Skin epidermis (tissue), 12 donors: ENCODE results near the gene HMCN2.
A peak's percentile ranks its signal among the peaks of the same experiment; 100 is the strongest.
"Not testable (repeated sequence)": the region's sequence is repeated elsewhere in the genome, so short reads cannot be mapped to it uniquely, and the experiment has no call there.

Experiments
- H3K27ac ChIP-seq, 21 experiments: fragments of 200-600 bp; sonication (generic) in 11 of 21; one replicate each; pipeline ENCODE4 v1.5.0; 2020; ENCODE audit warnings: mild to moderate bottlenecking in 3 of 21, inconsistent platforms in 2 of 21, moderate library complexity in 2 of 21
- H3K4me3 ChIP-seq, 7 experiments: fragments of 200-600 bp; sonication (generic) in 2 of 7; one replicate each; pipeline ENCODE4 v1.5.0; 2020; ENCODE audit warnings: inconsistent platforms in 2 of 7, mild to moderate bottlenecking in 2 of 7, moderate library complexity in 1 of 7

Gene HMCN2

DNA sequence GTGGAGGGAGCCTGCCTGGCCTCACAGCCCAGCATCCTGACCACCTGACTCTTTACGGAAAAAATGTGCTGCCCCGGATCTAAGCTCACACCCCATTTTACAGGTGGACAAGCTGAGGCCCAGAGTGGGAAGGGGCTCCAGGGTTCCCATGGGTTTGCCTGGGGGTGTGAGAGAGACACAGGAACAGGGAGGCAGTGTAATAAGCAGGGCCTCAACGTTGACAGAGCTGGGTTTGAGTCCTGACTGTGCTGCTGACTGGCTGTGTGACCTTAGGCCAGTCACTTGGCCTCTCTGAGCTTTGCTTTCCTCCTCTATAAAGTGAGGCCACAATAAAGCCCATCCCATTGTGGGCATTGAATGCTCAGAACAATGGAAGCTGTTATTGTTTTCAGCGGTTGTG is 73.7 kb downstream of the HMCN2 start:
- Histone ChIP-seq H3K4me3 (no peak overlapping the region), H3K27ac (no peak overlapping the region)

DNA sequence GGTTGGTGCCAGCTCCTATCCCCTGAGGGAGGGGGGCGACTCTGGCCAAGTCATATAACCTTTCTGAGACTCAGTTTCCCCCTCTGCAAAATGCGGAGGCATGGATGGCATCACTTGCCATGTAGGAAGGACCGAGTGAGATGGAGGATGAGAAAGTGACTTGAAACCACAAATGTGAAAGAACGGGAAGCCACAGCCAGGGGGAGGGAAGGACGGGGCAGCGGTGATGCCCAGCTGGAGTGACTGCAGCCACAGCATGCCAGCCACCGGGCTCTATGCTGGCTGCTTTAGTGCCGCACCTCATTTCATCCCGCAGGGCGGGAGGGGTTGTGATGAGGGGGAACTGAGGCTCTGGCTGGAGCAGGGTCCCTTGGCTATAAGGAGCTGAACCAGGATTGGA is 74.5 kb downstream of the HMCN2 start:
- Histone ChIP-seq H3K27ac (no peak overlapping the region), H3K4me3 (no peak overlapping the region)

DNA sequence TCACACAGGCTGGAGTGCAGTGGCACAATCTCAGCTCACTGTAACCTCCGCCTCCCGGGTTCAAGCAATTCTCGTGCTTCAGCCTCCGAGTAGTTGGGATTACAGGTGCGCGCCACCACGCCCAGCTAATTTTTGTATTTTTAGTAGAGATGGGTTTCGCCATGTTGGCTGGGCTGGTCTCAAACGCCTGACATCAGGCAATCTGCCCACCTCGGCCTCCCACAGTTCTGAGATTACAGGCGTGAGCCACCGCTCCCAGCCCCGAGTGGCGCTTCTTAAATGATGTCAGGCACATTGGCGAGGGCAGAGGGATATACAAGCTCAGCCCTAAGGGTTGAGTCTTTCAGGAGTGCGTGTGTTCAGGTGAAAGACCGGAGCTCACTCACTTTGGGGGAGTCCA is 75.0 kb downstream of the HMCN2 start:
- not testable (repeated sequence) for H3K27ac ChIP-seq, H3K4me3 ChIP-seq

DNA sequence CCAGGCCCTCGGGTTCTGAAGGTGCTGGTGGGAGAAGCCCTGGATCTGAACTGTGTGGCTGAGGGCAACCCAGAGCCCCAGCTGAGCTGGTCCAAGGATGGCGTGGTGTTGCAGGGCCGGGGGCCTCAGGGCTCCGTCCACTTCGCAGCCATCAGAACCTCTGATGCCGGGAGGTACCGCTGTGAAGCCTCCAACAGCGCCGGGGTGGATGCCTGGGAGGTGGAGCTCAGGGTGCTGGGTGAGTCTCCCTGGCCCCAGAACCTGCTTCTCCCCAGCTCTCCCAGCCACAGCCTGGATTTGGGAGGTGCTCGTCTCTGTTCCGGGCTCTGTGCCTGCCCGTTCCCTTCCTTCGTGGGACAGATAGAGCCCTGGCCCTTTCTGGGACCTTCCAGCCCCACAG is 75.6 kb downstream of the HMCN2 start:
- Histone ChIP-seq H3K27ac (no peak overlapping the region), H3K4me3 (no peak overlapping the region)

DNA sequence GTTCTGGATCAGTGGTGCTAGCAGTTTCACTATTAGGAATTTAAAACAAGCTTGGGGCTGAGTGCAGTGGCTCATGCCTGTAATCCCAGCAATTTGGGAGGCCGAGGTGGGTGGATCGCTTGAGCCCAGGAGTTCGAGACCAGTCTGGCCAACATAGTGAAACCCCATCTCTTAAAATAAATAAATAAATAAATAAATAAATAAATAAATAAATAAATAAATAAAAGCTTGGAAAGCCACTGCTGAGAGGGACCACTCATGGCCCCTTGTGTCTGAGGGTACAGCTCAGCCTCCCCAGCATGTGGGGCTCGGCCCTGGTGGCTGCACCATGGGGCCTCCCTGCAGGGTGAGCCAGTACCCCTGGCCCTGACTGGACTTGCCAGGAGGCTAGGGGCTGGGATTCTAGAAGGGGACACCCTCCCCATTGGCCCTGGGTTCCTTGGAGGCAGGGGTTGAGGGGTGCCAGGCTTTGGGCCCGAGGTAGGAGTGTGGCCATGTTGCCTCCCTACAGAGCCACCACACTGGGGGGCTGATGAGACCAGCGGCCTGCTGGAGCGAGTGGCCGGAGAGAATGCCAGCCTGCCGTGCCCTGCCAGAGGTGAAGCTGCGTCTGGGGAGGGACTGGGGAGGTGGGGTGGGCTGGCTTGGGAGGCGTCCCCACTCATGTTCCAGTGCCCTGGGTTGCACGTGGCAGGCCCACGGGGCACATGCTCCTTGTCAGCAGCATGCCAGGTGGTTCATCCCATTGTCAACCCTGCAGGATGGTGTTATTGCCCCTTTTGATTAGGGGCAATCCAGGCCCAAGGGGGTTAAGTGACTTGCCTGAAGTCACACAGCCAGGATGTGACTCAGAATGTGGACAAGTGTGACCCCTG is 76.5 kb downstream of the HMCN2 start:
- Histone ChIP-seq H3K27ac (no peak overlapping the region), H3K4me3 (no peak overlapping the region)

DNA sequence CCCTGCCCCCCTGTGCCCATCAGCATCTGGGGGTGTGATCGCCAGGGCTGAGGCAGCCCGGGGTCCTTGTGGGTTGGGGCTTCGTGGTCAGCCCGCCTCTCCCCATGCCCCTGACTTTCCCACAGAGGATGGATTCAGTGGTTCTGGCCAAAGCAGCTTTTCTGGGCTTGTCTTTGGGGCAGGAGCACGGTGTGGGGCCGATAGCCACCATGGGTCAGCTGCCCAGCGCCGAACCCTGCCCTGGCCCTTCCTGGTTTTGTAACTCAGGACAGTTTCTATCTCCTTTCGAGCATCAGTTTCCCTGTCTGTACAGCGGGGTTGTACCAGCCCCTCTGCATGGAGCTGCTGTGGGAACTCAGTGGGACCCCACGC is 77.1 kb downstream of the HMCN2 start:
- H3K4me3 ChIP-seq, result no peak overlapping the region
- no peak overlapping the region for H3K27ac ChIP-seq

DNA sequence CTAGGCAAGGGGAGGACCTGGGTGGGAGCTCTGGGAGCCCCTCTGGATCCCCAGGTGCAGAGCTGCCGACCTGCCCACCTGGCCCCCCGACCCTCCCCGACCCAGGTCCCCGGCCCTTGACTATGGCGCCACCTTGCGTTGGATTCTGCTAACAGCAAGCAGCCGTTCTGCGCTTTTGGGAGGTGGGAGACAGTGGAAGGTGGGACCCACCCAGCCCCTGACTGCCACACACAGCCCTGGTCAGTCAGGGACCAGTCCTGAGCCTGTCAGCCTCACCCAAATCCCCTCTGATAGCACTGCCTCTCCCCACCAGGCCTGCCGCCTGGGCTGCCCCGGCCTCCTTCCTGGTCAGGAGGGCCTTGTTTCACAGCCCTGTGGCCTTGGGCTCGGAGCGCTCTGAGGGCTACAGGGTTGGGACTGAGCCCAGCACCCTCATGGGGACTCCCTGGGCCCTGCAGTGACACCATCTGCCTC is 77.9 kb downstream of the HMCN2 start:
- Histone ChIP-seq H3K27ac (no peak overlapping the region), H3K4me3 (no peak overlapping the region)

DNA sequence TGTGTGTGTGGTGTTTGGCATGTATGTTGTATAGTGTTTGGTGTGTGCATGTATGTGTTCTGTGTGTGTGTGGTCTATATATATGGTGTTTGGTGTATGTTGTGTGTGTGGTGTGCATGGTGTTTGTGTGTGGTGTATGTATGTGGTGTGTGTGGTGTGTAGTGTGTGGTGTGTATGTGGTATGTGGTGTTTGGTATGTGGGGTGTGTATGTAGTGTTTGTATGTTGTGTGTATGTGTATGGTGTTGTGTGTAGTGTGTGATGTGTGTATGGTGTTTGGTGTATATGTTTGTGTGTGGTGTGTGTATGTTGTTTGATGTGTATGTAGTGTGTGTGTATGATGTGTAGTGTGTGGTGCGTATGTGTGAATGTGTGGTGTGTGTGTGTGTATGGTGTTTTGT is 78.8 kb downstream of the HMCN2 start:
- H3K27ac ChIP-seq, result no peak overlapping the region
- no peak overlapping the region for H3K4me3 ChIP-seq

DNA sequence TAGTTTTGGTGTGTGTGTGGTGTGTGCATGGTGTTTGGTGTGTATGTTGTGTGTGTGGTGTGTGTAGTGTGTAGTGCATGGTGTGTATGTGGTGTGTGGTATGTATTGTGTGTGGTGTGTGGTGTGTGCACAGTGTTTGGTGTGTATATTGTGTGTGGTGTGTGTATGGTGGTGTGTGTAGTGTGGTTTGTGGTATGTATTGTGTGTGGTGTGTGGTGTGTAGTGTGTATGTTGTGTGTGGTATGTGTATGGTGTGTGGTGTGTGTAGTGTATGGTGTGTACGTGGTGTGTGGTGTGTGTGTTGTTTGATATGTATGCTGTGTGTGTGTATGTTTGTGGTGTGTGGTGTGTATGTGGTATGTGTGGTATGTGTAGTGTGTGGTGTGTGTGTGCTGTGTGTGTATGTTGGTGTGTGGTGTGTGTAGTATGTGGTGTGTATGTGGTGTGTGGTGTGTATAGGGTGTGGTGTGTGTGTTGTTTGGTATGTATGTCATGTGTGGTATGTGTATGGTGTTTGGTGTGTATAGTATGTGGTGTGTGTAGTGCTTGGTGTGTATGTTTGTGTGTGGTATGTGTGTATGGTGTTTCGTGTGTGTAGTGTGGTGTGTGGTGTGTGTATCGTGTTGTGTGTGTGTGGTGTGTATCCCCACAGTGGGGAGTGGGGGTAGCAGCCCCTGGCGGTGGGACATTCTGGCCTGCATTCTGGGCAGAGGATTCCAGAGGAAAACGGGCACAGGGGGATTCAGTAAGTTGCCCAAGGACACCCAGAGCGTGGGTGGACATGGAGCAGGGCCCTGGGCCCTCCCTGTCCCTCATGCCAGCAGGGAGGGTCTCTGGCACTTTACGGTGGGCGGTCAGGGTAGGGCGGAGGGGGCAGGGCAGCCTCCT is 79.7 kb downstream of the HMCN2 start:
- no peak overlapping the region for H3K27ac ChIP-seq

DNA sequence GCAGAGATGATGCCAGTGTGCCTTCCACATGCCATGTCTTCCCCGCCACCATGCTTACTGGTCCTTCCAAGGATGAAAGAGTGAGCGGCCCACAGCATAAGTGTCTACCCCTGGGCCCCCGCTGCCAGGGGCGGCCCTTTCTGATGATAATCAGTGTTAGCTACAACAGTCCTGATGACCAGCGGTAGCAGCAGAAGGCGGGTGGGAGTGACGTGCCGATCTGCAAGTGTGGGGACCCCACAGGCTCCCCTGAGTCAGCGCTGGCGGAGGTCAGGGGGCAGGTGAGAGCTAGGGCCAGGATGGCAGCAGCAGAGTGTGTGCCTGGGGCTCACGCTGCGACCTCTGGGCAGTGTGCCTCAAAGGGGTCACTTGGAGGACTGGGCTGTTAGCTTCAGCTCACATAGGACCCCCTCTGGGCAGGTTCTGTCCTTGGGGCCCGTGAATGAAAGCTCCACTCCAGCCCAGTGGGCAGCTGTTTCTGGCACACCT is 80.4 kb downstream of the HMCN2 start:
- Histone ChIP-seq H3K4me3 (no peak overlapping the region), H3K27ac (no peak overlapping the region)

More for the DNA sequence above, 79.7 kb downstream of the HMCN2 start:
- no peak overlapping the region for H3K4me3 ChIP-seq

DNA sequence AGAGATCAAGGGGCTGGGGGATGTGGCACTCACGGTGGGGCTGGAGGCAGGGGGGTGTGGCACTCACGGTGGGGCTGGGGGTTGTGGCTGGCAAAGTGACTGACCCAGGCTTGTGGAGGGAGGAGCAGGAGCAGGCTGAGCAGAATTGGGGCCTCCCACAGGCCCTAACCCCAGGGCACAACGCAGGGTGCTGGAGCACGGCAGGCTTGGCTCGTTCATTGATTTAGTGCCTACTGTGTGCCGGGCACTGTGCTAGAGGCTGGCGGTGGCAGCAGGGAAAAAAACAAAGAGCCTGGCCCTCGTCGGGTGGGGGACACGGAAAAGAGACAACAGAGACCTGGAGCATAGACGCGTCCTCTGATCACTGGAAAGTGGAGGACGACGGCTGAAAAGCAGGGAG is 80.9 kb downstream of the HMCN2 start:
- Histone ChIP-seq H3K27ac (no peak overlapping the region), H3K4me3 (no peak overlapping the region)

DNA sequence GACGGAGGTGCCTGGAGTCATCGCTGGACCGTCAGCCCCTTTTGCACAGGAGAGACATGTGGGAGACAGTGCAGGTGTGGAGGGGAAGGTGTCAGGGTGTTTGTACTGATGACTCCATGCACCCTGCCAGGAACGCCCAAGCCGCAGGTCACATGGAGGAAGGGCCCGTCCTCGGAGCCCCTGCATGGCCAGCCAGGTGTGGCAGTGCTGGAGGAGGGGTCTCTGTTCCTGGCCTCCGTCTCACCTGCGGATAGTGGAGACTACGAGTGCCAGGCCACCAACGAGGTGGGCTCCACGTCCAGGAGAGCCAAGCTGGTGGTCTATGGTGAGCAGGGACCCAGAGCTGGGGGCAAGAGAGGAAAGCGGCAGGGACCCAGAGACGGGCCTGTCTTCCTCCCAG is 81.5 kb downstream of the HMCN2 start:
- Histone ChIP-seq H3K4me3 (no peak overlapping the region), H3K27ac (no peak overlapping the region)

DNA sequence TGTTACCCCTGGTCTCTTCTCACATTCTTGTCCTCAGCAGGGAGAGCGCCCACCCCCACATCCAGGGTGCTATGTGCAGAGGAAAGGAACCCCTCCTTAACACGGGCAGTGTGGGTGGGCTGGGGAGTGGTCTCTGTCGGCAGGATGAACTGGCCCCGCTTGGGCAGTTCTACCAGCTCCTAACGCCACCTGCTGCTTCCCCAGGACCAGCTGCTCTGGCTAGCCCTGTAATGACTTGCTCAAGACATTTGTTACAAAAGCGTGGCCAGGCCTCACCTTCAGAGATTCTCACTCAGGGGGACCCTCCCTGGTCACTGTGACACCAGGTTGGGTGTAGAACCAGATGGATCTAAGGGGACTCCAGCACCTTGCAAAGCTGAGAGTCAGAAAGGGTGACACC is 82.4 kb downstream of the HMCN2 start:
- Histone ChIP-seq H3K27ac (no peak overlapping the region), H3K4me3 (no peak overlapping the region)

DNA sequence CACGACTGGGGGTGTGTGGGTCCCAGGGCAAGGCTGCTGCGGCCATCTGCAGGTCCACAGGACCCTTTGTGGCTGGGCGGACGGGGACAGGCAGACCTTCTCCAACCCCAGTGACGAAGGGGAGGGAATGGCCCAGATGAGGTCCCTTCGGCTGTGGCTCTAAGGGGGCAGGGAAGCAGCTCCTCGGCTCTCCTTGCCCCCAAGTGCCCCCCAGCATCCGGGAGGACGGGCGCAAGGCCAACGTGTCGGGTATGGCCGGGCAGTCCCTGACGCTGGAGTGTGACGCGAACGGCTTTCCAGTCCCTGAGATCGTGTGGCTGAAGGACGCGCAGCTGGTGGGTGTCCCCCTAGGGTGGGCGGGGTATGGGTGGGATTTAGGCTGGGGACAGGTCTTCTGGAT is 82.8 kb downstream of the HMCN2 start:
- no peak overlapping the region for H3K4me3 ChIP-seq
- no peak overlapping the region for H3K27ac ChIP-seq

DNA sequence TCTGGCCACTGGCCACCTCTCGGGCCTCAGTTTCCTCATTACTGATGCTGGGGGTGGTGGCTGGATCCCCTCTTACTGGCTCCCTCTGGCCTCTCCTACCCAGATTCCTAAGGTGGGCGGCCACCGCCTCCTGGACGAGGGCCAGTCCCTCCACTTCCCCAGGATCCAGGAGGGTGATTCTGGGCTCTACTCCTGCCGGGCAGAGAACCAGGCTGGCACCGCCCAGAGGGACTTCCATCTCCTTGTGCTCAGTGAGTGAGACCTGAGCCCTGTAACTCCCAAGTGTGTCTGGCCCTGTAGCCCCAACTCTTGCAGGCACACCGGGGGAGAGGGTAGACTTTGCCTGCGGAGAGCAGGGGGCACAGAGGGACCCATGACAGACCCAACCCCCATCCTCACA is 83.3 kb downstream of the HMCN2 start:
- H3K27ac ChIP-seq, result no peak overlapping the region
- no peak overlapping the region for H3K4me3 ChIP-seq

DNA sequence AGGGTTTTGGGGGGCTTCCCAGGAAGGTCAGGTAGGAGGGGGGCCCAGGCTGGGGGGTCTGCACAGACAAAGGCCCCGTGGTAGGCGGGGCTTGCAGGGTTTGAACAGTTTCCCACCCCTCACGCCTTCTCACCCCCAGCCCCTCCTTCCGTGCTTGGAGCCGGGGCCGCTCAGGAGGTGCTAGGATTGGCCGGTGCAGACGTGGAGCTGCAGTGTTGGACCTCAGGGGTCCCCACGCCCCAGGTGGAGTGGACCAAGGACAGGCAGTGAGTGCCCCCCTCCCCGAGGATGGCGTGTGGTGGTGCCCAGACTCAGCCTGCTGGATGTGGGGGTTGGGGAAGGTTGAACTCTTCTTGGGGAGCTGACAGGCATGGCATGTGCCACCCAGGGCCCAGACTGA is 83.8 kb downstream of the HMCN2 start:
- Histone ChIP-seq H3K27ac (no peak overlapping the region), H3K4me3 (no peak overlapping the region)

DNA sequence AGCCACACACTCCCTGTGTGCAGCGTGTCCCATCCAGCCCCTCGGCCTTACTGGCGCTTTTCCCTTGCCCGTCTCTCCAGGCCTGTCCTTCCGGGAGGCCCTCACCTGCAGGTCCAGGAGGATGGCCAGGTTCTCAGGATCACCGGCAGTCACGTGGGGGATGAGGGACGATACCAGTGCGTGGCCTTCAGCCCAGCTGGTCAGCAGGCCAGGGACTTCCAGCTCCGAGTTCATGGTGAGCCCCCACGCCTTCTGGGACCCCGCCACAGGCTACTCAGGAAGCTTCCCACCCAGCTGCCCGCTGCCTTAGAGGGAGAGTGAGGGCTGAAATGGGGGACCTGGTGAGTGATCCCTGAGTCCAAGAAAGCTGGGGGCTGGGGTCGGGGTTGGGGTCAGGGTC is 85.8 kb downstream of the HMCN2 start:
- H3K4me3 ChIP-seq, result no peak overlapping the region
- peak overlapping the region in 1 of 21 experiments; percentile 17 for H3K27ac ChIP-seq

DNA sequence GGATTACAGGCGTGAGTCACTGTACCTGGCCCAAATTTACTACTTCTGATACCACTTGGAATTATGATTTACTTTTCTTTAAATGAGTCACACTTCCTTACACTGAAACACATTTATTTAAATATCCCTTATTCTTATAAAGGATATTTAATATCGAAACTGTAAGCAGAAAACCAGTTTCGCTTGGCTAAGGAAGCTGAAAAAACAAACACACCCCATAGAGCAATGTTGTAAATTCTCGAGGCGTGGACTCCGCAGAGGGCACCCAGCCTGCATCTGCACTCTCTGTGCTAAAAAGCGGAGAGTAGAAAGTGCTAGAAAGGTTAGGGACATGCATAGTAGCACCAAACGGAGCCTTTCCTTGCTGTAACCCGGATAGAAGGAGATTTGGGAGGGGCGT is 86.5 kb downstream of the HMCN2 start:
- H3K27ac ChIP-seq, result peak overlapping the region in 4 of 21 experiments; percentile 17 to 34 (median 24)
- no peak overlapping the region for H3K4me3 ChIP-seq

DNA sequence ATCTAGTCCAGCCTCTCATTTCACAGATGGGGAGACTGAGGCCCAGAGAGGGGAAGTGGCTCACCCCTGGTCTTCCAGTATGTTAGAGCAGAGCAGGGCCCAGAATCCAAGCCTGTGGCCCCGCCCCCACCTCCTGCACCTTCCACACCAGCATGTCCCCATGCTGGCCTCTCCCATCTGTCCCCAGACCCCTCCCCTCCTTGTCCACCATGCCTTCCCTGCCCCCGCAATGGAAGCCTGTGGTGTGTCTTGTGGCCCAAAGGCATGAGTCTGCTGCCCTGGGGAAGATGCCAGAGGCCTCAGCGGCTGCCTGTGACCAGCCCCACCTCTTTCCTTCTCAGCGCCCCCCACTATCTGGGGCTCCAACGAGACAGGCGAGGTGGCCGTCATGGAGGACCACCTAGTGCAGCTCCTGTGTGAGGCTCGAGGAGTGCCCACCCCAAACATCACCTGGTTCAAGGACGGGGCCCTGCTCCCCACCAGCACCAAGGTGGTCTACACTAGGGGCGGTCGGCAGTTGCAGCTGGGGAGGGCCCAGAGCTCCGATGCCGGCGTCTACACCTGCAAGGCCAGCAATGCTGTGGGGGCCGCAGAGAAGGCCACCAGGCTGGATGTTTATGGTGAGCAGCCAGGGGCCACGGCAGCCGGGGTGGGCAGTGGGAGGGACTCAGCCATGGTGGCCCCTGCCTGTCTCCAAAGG is 87.2 kb downstream of the HMCN2 start:
- Histone ChIP-seq H3K4me3 (no peak overlapping the region), H3K27ac (peak overlapping the region in 3 of 21 experiments; percentile 19 to 34 (median 29))

DNA sequence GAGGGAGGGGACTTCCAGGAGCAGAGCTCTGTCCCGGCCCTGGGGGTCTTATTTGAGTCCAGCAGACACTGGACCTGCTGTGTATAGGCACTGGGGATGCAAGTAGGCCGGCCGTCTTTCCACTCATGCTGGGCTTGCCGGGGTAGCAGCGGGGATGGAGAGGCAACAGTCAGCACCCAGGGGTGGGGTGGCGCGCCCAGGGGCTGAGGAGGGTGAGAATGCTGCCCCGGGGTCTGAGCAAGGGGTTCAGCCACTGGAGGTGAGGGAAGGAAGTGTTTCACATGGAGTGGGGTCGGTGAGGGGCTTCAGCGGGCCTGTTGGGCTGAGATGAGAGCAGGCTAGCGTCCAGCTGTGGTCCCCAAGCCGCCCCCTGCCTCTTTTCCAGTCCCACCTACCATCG is 88.8 kb downstream of the HMCN2 start:
- Histone ChIP-seq H3K27ac (no peak overlapping the region), H3K4me3 (no peak overlapping the region)
